ENCODE measurements around the gene NCMAP. TPM values are rescaled to one million over a fixed set of nuclear protein-coding genes. Genes with fewer than 3 reads are reported as not detected.

Gene NCMAP
- polyA plus RNA-seq, 2 of the 4 experiments (the other 2 are of a cell fraction): 0.13 to 1.7 TPM

DNA sequence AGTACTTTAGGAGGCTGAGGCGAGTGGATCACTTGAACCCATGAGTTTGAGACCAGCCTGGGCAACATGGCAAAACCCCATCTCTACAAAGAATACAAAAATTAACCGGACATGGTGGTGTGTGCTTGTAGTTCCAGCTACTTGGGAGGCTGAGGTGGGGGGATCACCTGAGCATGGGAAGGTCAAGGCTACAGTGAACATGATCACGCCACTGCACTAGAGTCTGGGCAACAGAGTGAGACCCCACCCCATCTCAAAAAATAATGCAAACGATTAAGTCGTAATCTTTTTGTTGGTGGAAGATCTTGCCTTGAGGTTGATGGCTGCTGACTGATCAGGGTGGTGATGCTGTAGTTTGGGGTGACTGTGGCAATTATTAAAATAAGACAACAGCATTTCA lies 47.0 kb upstream of the NCMAP start:
- no peaks in the 10 kb centered on the region for H3K9me3 ChIP-seq
- POLR2A ChIA-PET: no interaction called here
- no peak overlapping the region for H3K27ac ChIP-seq
- FAIRE-seq: no peak
- CTCF ChIA-PET: no interaction called here
- H3K4me2 ChIP-seq: no peak overlapping the region
- no peak overlapping the region for H3K4me3 ChIP-seq
- 94% methylated on average over 5 of the region's 5 CpGs for WGBS (ENCODE audit: missing lambda C conversion rate)
- no peak for ATAC-seq
- TF ChIP-seq ZFP36 (IDR thresholded peaks at IDR 0.05; ENCODE audit: borderline replicate concordance, partially characterized antibody): no peak
- no peak for TF ChIP-seq FOXS1 (CRISPR knock-in tag; IDR thresholded peaks at IDR 0.05)
- no peak for TF ChIP-seq EHF (CRISPR knock-in tag; IDR thresholded peaks at IDR 0.05)
- TF ChIP-seq, protein P1, sequence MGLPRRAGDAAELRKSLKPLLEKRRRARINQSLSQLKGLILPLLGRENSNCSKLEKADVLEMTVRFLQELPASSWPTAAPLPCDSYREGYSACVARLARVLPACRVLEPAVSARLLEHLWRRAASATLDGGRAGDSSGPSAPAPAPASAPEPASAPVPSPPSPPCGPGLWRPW (IDR thresholded peaks at IDR 0.05): no peak
- TF ChIP-seq, protein P2, sequence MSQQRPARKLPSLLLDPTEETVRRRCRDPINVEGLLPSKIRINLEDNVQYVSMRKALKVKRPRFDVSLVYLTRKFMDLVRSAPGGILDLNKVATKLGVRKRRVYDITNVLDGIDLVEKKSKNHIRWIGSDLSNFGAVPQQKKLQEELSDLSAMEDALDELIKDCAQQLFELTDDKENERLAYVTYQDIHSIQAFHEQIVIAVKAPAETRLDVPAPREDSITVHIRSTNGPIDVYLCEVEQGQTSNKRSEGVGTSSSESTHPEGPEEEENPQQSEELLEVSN (IDR thresholded peaks at IDR 0.05; ENCODE audit: borderline replicate concordance, low read depth): no peak
- no peak for TF ChIP-seq BHLHE40 (IDR thresholded peaks at IDR 0.05; ENCODE audit: low read depth, low read length)
- TF ChIP-seq, protein P3, sequence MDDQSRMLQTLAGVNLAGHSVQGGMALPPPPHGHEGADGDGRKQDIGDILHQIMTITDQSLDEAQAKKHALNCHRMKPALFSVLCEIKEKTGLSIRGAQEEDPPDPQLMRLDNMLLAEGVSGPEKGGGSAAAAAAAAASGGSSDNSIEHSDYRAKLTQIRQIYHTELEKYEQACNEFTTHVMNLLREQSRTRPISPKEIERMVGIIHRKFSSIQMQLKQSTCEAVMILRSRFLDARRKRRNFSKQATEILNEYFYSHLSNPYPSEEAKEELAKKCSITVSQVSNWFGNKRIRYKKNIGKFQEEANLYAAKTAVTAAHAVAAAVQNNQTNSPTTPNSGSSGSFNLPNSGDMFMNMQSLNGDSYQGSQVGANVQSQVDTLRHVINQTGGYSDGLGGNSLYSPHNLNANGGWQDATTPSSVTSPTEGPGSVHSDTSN (IDR thresholded peaks at IDR 0.05): no peak
- TF ChIP-seq CBX8 (IDR thresholded peaks at IDR 0.05): no peak
- TF ChIP-seq, protein P4, sequence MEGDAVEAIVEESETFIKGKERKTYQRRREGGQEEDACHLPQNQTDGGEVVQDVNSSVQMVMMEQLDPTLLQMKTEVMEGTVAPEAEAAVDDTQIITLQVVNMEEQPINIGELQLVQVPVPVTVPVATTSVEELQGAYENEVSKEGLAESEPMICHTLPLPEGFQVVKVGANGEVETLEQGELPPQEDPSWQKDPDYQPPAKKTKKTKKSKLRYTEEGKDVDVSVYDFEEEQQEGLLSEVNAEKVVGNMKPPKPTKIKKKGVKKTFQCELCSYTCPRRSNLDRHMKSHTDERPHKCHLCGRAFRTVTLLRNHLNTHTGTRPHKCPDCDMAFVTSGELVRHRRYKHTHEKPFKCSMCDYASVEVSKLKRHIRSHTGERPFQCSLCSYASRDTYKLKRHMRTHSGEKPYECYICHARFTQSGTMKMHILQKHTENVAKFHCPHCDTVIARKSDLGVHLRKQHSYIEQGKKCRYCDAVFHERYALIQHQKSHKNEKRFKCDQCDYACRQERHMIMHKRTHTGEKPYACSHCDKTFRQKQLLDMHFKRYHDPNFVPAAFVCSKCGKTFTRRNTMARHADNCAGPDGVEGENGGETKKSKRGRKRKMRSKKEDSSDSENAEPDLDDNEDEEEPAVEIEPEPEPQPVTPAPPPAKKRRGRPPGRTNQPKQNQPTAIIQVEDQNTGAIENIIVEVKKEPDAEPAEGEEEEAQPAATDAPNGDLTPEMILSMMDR (IDR thresholded peaks at IDR 0.05): no peak
- no peak for DNase-seq (ENCODE audit: low read depth in 1 of 2, low spot score in 1 of 2)
- peaks cover 6% of the 10 kb centered on the region for H3K4me1 ChIP-seq

DNA sequence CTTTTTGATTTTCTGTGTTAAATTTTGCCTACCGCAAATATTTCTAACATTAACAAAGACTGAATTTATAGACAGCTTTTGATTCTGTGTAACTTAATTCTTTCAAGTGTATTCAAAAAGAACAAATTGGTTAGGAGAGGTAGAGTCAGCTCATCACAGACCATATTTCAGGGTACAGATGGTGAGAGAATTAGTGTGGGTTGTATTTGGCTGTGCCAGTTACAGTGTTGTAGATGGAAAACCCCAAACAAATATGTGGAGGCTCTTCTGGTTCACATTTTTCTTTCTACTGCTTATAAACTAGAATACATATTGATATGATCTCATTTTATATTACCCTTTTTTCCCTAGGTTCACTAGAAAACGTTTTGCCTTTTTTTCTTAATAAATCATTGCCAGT lies 42.2 kb upstream of the NCMAP start:
- Histone ChIP-seq H3K4me2 (no peak overlapping the region), H3K4me1 (peaks cover 22% of the 10 kb centered on the region), H3K4me3 (no peak overlapping the region), H3K9me3 (no peaks in the 10 kb centered on the region), H3K27ac (no peak overlapping the region)
- 50% methylated on average over 2 of the region's 2 CpGs for WGBS (ENCODE audit: missing lambda C conversion rate)
- no peak for FAIRE-seq
- POLR2A ChIA-PET: no interaction called here
- CTCF ChIA-PET: no interaction called here
- DNase-seq (ENCODE audit: low read depth in 1 of 2, low spot score in 1 of 2): no peak
- TF ChIP-seq, protein P4 (IDR thresholded peaks at IDR 0.05): no peak
- TF ChIP-seq RAD21 (conservative IDR thresholded peaks at IDR 0.05 in 1 of 2, IDR thresholded peaks at IDR 0.05 in 1 of 2) (no peak), HDAC2 (IDR thresholded peaks at IDR 0.05) (no peak), KDM5A (IDR thresholded peaks at IDR 0.05) (no peak), ZFP36 (IDR thresholded peaks at IDR 0.05; ENCODE audit: borderline replicate concordance, partially characterized antibody) (no peak), HEYL (CRISPR knock-in tag; IDR thresholded peaks at IDR 0.05) (no peak), RCOR1 (IDR thresholded peaks at IDR 0.05; ENCODE audit: low read depth, low read length) (no peak), EHMT2 (IDR thresholded peaks at IDR 0.05; ENCODE audit: low read depth) (no peak), JUN (IDR thresholded peaks at IDR 0.05) (no peak)
- TF ChIP-seq, protein P3 (IDR thresholded peaks at IDR 0.05): no peak
- TF ChIP-seq, protein P5, sequence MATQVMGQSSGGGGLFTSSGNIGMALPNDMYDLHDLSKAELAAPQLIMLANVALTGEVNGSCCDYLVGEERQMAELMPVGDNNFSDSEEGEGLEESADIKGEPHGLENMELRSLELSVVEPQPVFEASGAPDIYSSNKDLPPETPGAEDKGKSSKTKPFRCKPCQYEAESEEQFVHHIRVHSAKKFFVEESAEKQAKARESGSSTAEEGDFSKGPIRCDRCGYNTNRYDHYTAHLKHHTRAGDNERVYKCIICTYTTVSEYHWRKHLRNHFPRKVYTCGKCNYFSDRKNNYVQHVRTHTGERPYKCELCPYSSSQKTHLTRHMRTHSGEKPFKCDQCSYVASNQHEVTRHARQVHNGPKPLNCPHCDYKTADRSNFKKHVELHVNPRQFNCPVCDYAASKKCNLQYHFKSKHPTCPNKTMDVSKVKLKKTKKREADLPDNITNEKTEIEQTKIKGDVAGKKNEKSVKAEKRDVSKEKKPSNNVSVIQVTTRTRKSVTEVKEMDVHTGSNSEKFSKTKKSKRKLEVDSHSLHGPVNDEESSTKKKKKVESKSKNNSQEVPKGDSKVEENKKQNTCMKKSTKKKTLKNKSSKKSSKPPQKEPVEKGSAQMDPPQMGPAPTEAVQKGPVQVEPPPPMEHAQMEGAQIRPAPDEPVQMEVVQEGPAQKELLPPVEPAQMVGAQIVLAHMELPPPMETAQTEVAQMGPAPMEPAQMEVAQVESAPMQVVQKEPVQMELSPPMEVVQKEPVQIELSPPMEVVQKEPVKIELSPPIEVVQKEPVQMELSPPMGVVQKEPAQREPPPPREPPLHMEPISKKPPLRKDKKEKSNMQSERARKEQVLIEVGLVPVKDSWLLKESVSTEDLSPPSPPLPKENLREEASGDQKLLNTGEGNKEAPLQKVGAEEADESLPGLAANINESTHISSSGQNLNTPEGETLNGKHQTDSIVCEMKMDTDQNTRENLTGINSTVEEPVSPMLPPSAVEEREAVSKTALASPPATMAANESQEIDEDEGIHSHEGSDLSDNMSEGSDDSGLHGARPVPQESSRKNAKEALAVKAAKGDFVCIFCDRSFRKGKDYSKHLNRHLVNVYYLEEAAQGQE (IDR thresholded peaks at IDR 0.05): no peak
- no peak for ATAC-seq

Measured in A549 (cell line).